GM12872 (cell line): ENCODE data around the gene CLDN11.

Source experiments
- CTCF ChIP-seq: IDR thresholded peaks from 3 replicates; pipeline ENCODE4 v1.5.1; 2011; ENCODE audit warnings: low read depth, mild to moderate bottlenecking, low read length, moderate library complexity; ENCODE audit not compliant: insufficient read depth

CLDN11 gene

GRCh38 chr3:170471149-170471548, 52.5 kb downstream of the CLDN11 start:
- no peak for TF ChIP-seq CTCF

GRCh38 chr3:170473358-170473757, 54.7 kb downstream of the CLDN11 start:
- TF ChIP-seq CTCF, result no peak

GRCh38 chr3:170475092-170475685, 56.5 kb downstream of the CLDN11 start:
- TF ChIP-seq CTCF, result no peak

GRCh38 chr3:170476291-170476690, 57.6 kb downstream of the CLDN11 start:
- no peak for TF ChIP-seq CTCF

- no peak for TF ChIP-seq CTCF
Measured at GRCh38 chr3:170477395-170477794, 58.7 kb downstream of the CLDN11 start.

GRCh38 chr3:170480111-170480510, 61.4 kb downstream of the CLDN11 start:
- no peak for TF ChIP-seq CTCF

GRCh38 chr3:170482199-170482598, 63.5 kb downstream of the CLDN11 start:
- no peak for TF ChIP-seq CTCF
